ENCODE results near the gene KCNJ9.

The KCNJ9 gene

GRCh38 chr1:160050619-160051018, 30.7 kb upstream of the KCNJ9 start:
- Histone ChIP-seq H3K9ac (ENCODE audit: low read length) (no peak overlapping the region), H3K36me3 (replicated peaks; ENCODE audit: insufficient read depth, low read length) (no peaks in the 10 kb centered on the region), H3K27me3 (replicated peaks; ENCODE audit: insufficient read depth, low read length) (peaks cover 7% of the 10 kb centered on the region; the same call in 1 of the 2 replicates), H3K27ac (ENCODE audit: low read length) (no peak overlapping the region), H3K9me3 (replicated peaks; ENCODE audit: insufficient read depth, low read length) (no peaks in the 10 kb centered on the region), H3K4me1 (ENCODE audit: low read length) (peaks cover 10% of the 10 kb centered on the region), H3F3A (ENCODE audit: insufficient read depth, low read length) (no peaks in the 10 kb centered on the region), H3K4me3 (ENCODE audit: low read length) (no peak overlapping the region), H3K79me2 (ENCODE audit: low read length) (no peaks in the 10 kb centered on the region), H2AFZ (ENCODE audit: low read length) (no peak overlapping the region), H3K4me2 (ENCODE audit: low read depth, low read length) (no peak overlapping the region), H4K20me1 (ENCODE audit: insufficient read depth, low read length) (no peaks in the 10 kb centered on the region), H3K9me2 (replicated peaks; ENCODE audit: insufficient read depth, low read length) (no peaks in the 10 kb centered on the region)
- TF ChIP-seq CTCF (IDR thresholded peaks at IDR 0.05; ENCODE audit: low read length) (no peak), EZH2 (optimal IDR thresholded peaks at IDR 0.05; ENCODE audit: low read depth, low read length) (no peak), EZH2phosphoT487 (IDR thresholded peaks at IDR 0.05; ENCODE audit: low read length) (no peak)
- DNase-seq, result no peak

- Histone ChIP-seq H4K20me1 (ENCODE audit: insufficient read depth, low read length) (no peaks in the 10 kb centered on the region), H3K9me3 (replicated peaks; ENCODE audit: insufficient read depth, low read length) (no peaks in the 10 kb centered on the region), H3K4me2 (ENCODE audit: low read depth, low read length) (no peak overlapping the region), H3K36me3 (replicated peaks; ENCODE audit: insufficient read depth, low read length) (no peaks in the 10 kb centered on the region), H2AFZ (ENCODE audit: low read length) (no peak overlapping the region), H3K79me2 (ENCODE audit: low read length) (no peaks in the 10 kb centered on the region), H3K9me2 (replicated peaks; ENCODE audit: insufficient read depth, low read length) (no peaks in the 10 kb centered on the region), H3K4me1 (ENCODE audit: low read length) (no peaks in the 10 kb centered on the region), H3K27ac (ENCODE audit: low read length) (no peak overlapping the region), H3K4me3 (ENCODE audit: low read length) (no peak overlapping the region), H3K9ac (ENCODE audit: low read length) (no peak overlapping the region), H3K27me3 (replicated peaks; ENCODE audit: insufficient read depth, low read length) (peaks cover 11% of the 10 kb centered on the region; the same call in 1 of the 2 replicates), H3F3A (ENCODE audit: insufficient read depth, low read length) (no peaks in the 10 kb centered on the region)
- no peak for DNase-seq
- TF ChIP-seq CTCF (IDR thresholded peaks at IDR 0.05; ENCODE audit: low read length), result no peak
Observed at GRCh38 chr1:160052936-160053335, 28.4 kb upstream of the KCNJ9 start.

GRCh38 chr1:160053548-160054365, 27.6 kb upstream of the KCNJ9 start:
- no peak overlapping the region for H3K4me3 ChIP-seq (ENCODE audit: low read length)
- no peak overlapping the region for H3K27ac ChIP-seq (ENCODE audit: low read length)
- H3K4me2 ChIP-seq (ENCODE audit: low read depth, low read length), result no peak overlapping the region
- no peak overlapping the region for H2AFZ ChIP-seq (ENCODE audit: low read length)
- no peaks in the 10 kb centered on the region for H3K36me3 ChIP-seq (replicated peaks; ENCODE audit: insufficient read depth, low read length)
- no peaks in the 10 kb centered on the region for H3K9me3 ChIP-seq (replicated peaks; ENCODE audit: insufficient read depth, low read length)
- no peaks in the 10 kb centered on the region for H4K20me1 ChIP-seq (ENCODE audit: insufficient read depth, low read length)
- no peaks in the 10 kb centered on the region for H3K79me2 ChIP-seq (ENCODE audit: low read length)
- TF ChIP-seq CTCF (IDR thresholded peaks at IDR 0.05; ENCODE audit: low read length) (no peak), EZH2phosphoT487 (IDR thresholded peaks at IDR 0.05; ENCODE audit: low read length) (no peak)
- peaks cover 11% of the 10 kb centered on the region; the same call in 1 of the 2 replicates for H3K27me3 ChIP-seq (replicated peaks; ENCODE audit: insufficient read depth, low read length)
- no peaks in the 10 kb centered on the region for H3F3A ChIP-seq (ENCODE audit: insufficient read depth, low read length)
- H3K4me1 ChIP-seq (ENCODE audit: low read length), result no peaks in the 10 kb centered on the region
- DNase-seq, result no peak
- no peaks in the 10 kb centered on the region for H3K9me2 ChIP-seq (replicated peaks; ENCODE audit: insufficient read depth, low read length)
- H3K9ac ChIP-seq (ENCODE audit: low read length), result no peak overlapping the region
